ENCODE results near the gene TMEM239. TPM values are rescaled to one million over a fixed set of nuclear protein-coding genes. Genes with fewer than 3 reads are reported as not detected.

Gene TMEM239
- total and polyA plus RNA-seq, 2 of the 8 experiments (the other 6 are each of a cell fraction or from before 2014, with no cell fraction given) = not detected

DNA sequence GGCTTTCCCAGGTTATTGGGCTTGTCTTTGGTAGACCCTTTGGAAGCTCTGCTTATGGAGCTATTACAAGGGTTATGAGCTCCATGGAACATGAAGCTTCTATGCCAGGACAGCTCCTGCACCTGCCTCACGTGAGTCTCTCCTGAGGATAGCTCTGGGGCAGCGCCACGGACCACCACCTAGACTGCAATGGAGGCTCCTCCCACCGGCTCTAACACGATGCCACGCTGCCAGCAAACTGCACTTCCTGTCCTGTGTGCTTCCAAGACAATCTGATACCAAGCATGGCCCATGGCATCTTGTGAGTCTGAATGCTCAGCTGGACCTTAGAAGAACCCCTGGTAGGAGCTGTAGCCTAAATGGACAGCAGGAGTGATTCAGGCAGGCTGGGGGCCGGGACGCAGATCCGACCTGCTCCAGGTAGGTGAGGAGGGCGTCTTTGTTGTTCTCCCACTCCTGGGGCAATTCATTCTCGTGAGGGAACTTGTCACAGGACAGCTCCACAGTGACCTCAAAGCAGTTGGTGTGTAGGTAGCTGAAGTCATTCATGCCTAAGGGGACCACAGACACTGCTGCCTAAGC is 21.2 kb upstream of the TMEM239 start (continued):
- TF ChIP-seq, protein P1, sequence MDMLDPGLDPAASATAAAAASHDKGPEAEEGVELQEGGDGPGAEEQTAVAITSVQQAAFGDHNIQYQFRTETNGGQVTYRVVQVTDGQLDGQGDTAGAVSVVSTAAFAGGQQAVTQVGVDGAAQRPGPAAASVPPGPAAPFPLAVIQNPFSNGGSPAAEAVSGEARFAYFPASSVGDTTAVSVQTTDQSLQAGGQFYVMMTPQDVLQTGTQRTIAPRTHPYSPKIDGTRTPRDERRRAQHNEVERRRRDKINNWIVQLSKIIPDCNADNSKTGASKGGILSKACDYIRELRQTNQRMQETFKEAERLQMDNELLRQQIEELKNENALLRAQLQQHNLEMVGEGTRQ (IDR thresholded peaks at IDR 0.05; ENCODE audit: low read length) = no peak

Measured in H1 (cell line).